Neuronal stem cell (in vitro differentiated cells): Measurements from ENCODE around the gene RASL12. TPM values are rescaled to one million over a fixed set of nuclear protein-coding genes. Genes with fewer than 3 reads are reported as not detected.

Experiments used
- DNase-seq: peaks from one replicate; pipeline ENCODE4 v3.0.0-alpha.2; 2013; ENCODE audit warnings: low spot score
- H2AFZ ChIP-seq: one replicate; pipeline ENCODE4 v1.6.1; 2013; ENCODE audit warnings: mild to moderate bottlenecking, low read length, inconsistent platforms
- H2AK5ac ChIP-seq: 2 replicates; pipeline ENCODE4 v1.6.1; 2013; ENCODE audit warnings: low read depth, mild to moderate bottlenecking, inconsistent platforms, low read length, moderate library complexity, mixed read lengths
- H2BK120ac ChIP-seq: 2 replicates; pipeline ENCODE4 v1.6.1; 2013; ENCODE audit warnings: low read depth, mild to moderate bottlenecking, inconsistent platforms, low read length, moderate library complexity, mixed read lengths
- H2BK12ac ChIP-seq: one replicate; pipeline ENCODE4 v1.6.1; 2013; ENCODE audit warnings: low read length, inconsistent platforms
- H2BK15ac ChIP-seq: 2 replicates; pipeline ENCODE4 v1.6.1; 2013; ENCODE audit warnings: mild to moderate bottlenecking, low read length, inconsistent platforms, mixed read lengths
- H2BK5ac ChIP-seq: one replicate; pipeline ENCODE4 v1.6.1; 2013; ENCODE audit warnings: inconsistent platforms, mild to moderate bottlenecking, low read length, moderate library complexity
- H3K14ac ChIP-seq: one replicate; pipeline ENCODE4 v1.6.1; 2013; ENCODE audit warnings: low read length, inconsistent platforms
- H3K18ac ChIP-seq: 2 replicates; pipeline ENCODE4 v1.6.1; 2013; ENCODE audit warnings: low read length, inconsistent platforms
- H3K23ac ChIP-seq: 2 replicates; pipeline ENCODE4 v1.6.1; 2013; ENCODE audit warnings: low read depth, mild to moderate bottlenecking, mixed read lengths, low read length, inconsistent platforms; ENCODE audit not compliant: poor library complexity
- H3K27ac ChIP-seq: replicated peaks from 3 replicates; pipeline ENCODE4 v1.5.1; 2013; ENCODE audit warnings: low read length, inconsistent platforms
- H3K27me3 ChIP-seq, 3 experiments: 2 replicates each; pipeline ENCODE4 v1.6.1; 2013; ENCODE audit warnings: low read length in 3 of 3, mild to moderate bottlenecking in 2 of 3, inconsistent platforms in 1 of 3, low read depth in 1 of 3, mixed read lengths in 1 of 3, moderate library complexity in 1 of 3; ENCODE audit not compliant: control insufficient read depth in 3 of 3, insufficient read depth in 3 of 3
- H3K36me3 ChIP-seq, 2 donors: replicated peaks in 1 of 2; 2 replicates each; pipeline ENCODE4 v1.6.1; 2013; ENCODE audit warnings: low read length in 2 of 2; ENCODE audit not compliant: control insufficient read depth in 2 of 2, insufficient read depth in 2 of 2
- H3K4ac ChIP-seq: 2 replicates; pipeline ENCODE4 v1.6.1; 2013; ENCODE audit warnings: inconsistent platforms, mild to moderate bottlenecking, low read length, moderate library complexity
- H3K4me1 ChIP-seq, 2 donors: 1 replicate in 1 of 2; 2 replicates in 1 of 2; pipeline ENCODE4 v1.6.1; 2013; ENCODE audit warnings: low read length in 2 of 2, low read depth in 1 of 2; ENCODE audit not compliant: control insufficient read depth in 2 of 2, insufficient read depth in 1 of 2
- H3K4me2 ChIP-seq: one replicate; pipeline ENCODE4 v1.6.1; 2013; ENCODE audit warnings: mild to moderate bottlenecking, low read length, inconsistent platforms; ENCODE audit not compliant: insufficient read depth, poor library complexity, severe bottlenecking
- H3K4me3 ChIP-seq, 2 donors: 2 replicates each; pipeline ENCODE4 v1.5.1; 2013; ENCODE audit warnings: low read length in 2 of 2, mild to moderate bottlenecking in 2 of 2, inconsistent platforms in 1 of 2, moderate library complexity in 1 of 2
- H3K79me1 ChIP-seq: one replicate; pipeline ENCODE4 v1.6.1; 2013; ENCODE audit warnings: low read depth, mild to moderate bottlenecking, inconsistent platforms, low read length, moderate library complexity
- H3K9ac ChIP-seq: one replicate; pipeline ENCODE4 v1.6.1; 2013; ENCODE audit warnings: mild to moderate bottlenecking, low read depth, low read length, inconsistent platforms; ENCODE audit not compliant: poor library complexity
- H3K9me3 ChIP-seq, 2 donors: replicated peaks in 1 of 2; 2 replicates each; pipeline versions ENCODE3 to v1.6.1; 2013; ENCODE audit warnings: low read length in 2 of 2, mild to moderate bottlenecking in 2 of 2, inconsistent platforms in 1 of 2, low read depth in 1 of 2, mixed read lengths in 1 of 2, moderate library complexity in 1 of 2; ENCODE audit not compliant: control insufficient read depth in 2 of 2, insufficient read depth in 1 of 2
- H4K8ac ChIP-seq: one replicate; pipeline ENCODE4 v1.6.1; 2013; ENCODE audit warnings: low read depth, mild to moderate bottlenecking, inconsistent platforms, low read length, moderate library complexity
- H4K91ac ChIP-seq: one replicate; pipeline ENCODE4 v1.6.1; 2013; ENCODE audit warnings: low read length, low read depth, mild to moderate bottlenecking, inconsistent platforms; ENCODE audit not compliant: poor library complexity
- WGBS, 2 donors: extraction: QIAGEN DNeasy Blood & Tissue Kit; methylation state at CpG; one replicate each; pipeline ENCODE4 v1.1.7; 2013; ENCODE audit warnings: missing lambda C conversion rate in 2 of 2, mixed read lengths in 1 of 2; ENCODE audit not compliant: insufficient read length in 2 of 2, insufficient replicate concordance in 1 of 2; ENCODE audit errors: extremely low coverage in 2 of 2; 5-methylcytosine and 5-hydroxymethylcytosine counted together
- small RNA-seq: library from polyadenylated mRNA; stranded (forward); fragments of <200 nt; extraction: miRNeasy Mini kit (QIAGEN cat#:217004); gene quantifications from one replicate; pipeline ENCODE3, GENCODE V24; 2013; ENCODE audit not compliant: insufficient read depth

RASL12 gene

DNA sequence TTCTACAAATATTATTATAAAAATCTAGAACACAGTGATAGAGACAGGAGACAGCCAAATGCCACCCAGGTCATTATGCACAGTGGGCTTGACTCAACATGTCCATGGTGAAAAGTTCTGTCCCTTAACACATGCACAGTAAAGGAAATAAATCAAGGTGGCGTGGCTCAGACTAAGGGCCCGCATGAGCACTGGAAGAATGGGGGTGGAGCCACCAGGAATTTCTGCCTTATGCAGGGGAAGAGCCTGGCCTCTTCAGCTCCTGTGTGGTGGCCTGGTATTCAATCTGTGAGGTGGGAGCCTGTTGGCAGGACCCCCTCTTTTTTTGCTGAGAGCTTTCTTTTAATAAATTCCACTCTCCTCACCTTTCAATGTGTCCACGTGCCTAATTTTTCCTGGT lies 60.9 kb downstream of the RASL12 start:
- Histone ChIP-seq H2BK120ac (no peak overlapping the region), H4K8ac (no peak overlapping the region), H3K4me2 (no peak overlapping the region), H3K18ac (no peak overlapping the region), H3K14ac (no peak overlapping the region), H3K23ac (no peak overlapping the region), H2AK5ac (no peak overlapping the region), H3K4me3 (no peak overlapping the region), H3K4ac (no peak overlapping the region), H3K9me3 (peaks cover 0 to 12% of the 10 kb centered on the region in 2 donors), H3K9ac (no peak overlapping the region), H2AFZ (no peak overlapping the region), H2BK12ac (no peak overlapping the region), H3K36me3 (peaks cover 2 to 59% of the 10 kb centered on the region in 2 donors), H4K91ac (no peak overlapping the region), H3K4me1 (no peaks in the 10 kb centered on the region), H3K79me1 (no peaks in the 10 kb centered on the region), H2BK5ac (no peak overlapping the region), H3K27ac (no peak overlapping the region), H3K27me3 (no peaks in the 10 kb centered on the region), H2BK15ac (no peak overlapping the region)
- DNase-seq: no peak
- WGBS, 2 donors: no CpG with 5 or more reads among the region's 3 CpGs

DNA sequence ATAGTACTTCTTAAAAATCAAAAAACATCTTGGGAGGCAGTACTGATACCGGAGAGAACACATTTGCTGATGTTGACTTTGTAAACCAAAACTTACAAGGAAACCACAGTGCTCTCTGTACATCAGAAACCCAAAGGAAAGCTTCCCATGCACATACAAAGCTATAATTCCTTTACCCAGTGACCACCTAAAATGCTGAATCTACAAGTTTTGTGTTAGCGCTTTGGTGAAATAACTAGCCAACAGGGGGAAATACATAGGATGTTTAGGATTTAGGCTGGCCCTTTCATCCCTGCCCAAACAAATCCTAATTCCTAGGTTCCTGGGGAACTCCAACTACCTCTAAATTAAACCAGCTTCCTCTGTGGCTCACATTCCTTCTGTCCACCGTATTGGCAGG lies 62.8 kb downstream of the RASL12 start:
- H3K23ac ChIP-seq: no peak overlapping the region
- H4K91ac ChIP-seq: no peak overlapping the region
- H3K18ac ChIP-seq: no peak overlapping the region
- H3K36me3 ChIP-seq: peaks cover 2 to 51% of the 10 kb centered on the region in 2 donors
- H3K4ac ChIP-seq: no peak overlapping the region
- no peak overlapping the region for H2BK12ac ChIP-seq
- H2AFZ ChIP-seq: no peak overlapping the region
- DNase-seq: no peak
- peaks cover 0 to 12% of the 10 kb centered on the region in 2 donors for H3K9me3 ChIP-seq
- no peak overlapping the region for H2BK15ac ChIP-seq
- H3K27me3 ChIP-seq: no peaks in the 10 kb centered on the region
- H3K9ac ChIP-seq: no peak overlapping the region
- no peaks in the 10 kb centered on the region for H3K4me1 ChIP-seq
- no CpG with 5 or more reads among the region's 3 CpGs for WGBS, 2 donors
- no peaks in the 10 kb centered on the region for H3K79me1 ChIP-seq
- no peak overlapping the region for H2BK120ac ChIP-seq
- no peak overlapping the region for H2BK5ac ChIP-seq
- H2AK5ac ChIP-seq: no peak overlapping the region
- H3K14ac ChIP-seq: no peak overlapping the region
- no peak overlapping the region for H3K27ac ChIP-seq
- H4K8ac ChIP-seq: no peak overlapping the region
- H3K4me3 ChIP-seq: no peak overlapping the region
- H3K4me2 ChIP-seq: no peak overlapping the region

Small RNA genes lying within 50 kb of the gene (small RNA-seq; reads per million reads assigned to genes)
- gene AC013553.1: not detected
